HG03196 (cell line): Measurements from ENCODE around the gene SMNDC1.

Source experiments
- ATAC-seq: cut with Tn5 transposase; IDR thresholded peaks from one replicate; pipeline ENCODE4 v1.9.1; 2021; ENCODE audit not compliant: unreplicated experiment

The SMNDC1 gene

GRCh38 chr10:110330675-110331074 lies 26.0 kb upstream of the SMNDC1 start:
- ATAC-seq, result no peak

- no peak for ATAC-seq
Observed at GRCh38 chr10:110327262-110327914, 22.7 kb upstream of the SMNDC1 start.

- ATAC-seq, result no peak
Observed at GRCh38 chr10:110326351-110327032, 21.8 kb upstream of the SMNDC1 start.

GRCh38 chr10:110324805-110325280 lies 20.1 kb upstream of the SMNDC1 start:
- ATAC-seq, result no peak

GRCh38 chr10:110324201-110324804 lies 19.6 kb upstream of the SMNDC1 start:
- no peak for ATAC-seq

- ATAC-seq, result no peak
Observed at GRCh38 chr10:110323503-110323902, 18.8 kb upstream of the SMNDC1 start.

- no peak for ATAC-seq
Observed at GRCh38 chr10:110321869-110322620, 17.3 kb upstream of the SMNDC1 start.

- ATAC-seq, result no peak
Observed at GRCh38 chr10:110317866-110318850, 13.4 kb upstream of the SMNDC1 start.

- no peak for ATAC-seq
Observed at GRCh38 chr10:110313674-110314073, 9.0 kb upstream of the SMNDC1 start.

GRCh38 chr10:110312206-110312605 lies 7.5 kb upstream of the SMNDC1 start:
- ATAC-seq, result no peak

- ATAC-seq, result no peak
Observed at GRCh38 chr10:110311357-110311949, 6.7 kb upstream of the SMNDC1 start.

- ATAC-seq, result no peak
Observed at GRCh38 chr10:110310741-110311140, 6.0 kb upstream of the SMNDC1 start.

GRCh38 chr10:110307805-110308204 lies 3.1 kb upstream of the SMNDC1 start:
- ATAC-seq, result no peak

- ATAC-seq, result no peak
Observed at GRCh38 chr10:110306452-110306768, 1.7 kb upstream of the SMNDC1 start.

GRCh38 chr10:110305767-110306451 lies 1.2 kb upstream of the SMNDC1 start:
- ATAC-seq, result peak; percentile 46

GRCh38 chr10:110304394-110304779 lies 333 bp downstream of the SMNDC1 start:
- peak; percentile 34 for ATAC-seq

- no peak for ATAC-seq
Observed at GRCh38 chr10:110303681-110304080, 1.0 kb downstream of the SMNDC1 start.

- no peak for ATAC-seq
Observed at GRCh38 chr10:110300486-110300986, 4.2 kb downstream of the SMNDC1 start.

- ATAC-seq, result no peak
Observed at GRCh38 chr10:110296966-110297365, 7.8 kb downstream of the SMNDC1 start.
